Astrocyte of the hippocampus (primary cell): ENCODE data around the gene RNF150.
"Not testable (repeated sequence)": the region's sequence is repeated elsewhere in the genome, so short reads cannot be mapped to it uniquely, and the experiment has no call there.

Experiments
- DNase-seq: peaks from one replicate; pipeline ENCODE4 v3.0.0; 2011; ENCODE audit warnings: low read depth, low spot score

RNF150 gene

DNA sequence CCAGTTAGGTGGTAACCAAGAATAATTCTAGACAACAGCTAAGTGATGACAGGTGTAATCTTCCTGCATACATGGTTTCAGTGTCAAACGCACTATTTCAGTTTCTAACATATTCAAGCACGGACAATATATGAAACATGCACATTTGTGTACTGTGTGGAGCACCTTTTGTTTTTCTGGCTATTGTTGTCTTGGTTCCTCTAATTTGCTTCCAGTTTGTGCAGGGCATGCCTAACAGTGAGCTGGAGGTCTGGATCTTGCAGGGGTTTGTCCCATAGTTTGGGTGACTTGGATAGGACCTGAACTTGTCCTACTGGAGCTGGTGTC, 306.6 kb downstream of the RNF150 start:
- no peak for DNase-seq

DNA sequence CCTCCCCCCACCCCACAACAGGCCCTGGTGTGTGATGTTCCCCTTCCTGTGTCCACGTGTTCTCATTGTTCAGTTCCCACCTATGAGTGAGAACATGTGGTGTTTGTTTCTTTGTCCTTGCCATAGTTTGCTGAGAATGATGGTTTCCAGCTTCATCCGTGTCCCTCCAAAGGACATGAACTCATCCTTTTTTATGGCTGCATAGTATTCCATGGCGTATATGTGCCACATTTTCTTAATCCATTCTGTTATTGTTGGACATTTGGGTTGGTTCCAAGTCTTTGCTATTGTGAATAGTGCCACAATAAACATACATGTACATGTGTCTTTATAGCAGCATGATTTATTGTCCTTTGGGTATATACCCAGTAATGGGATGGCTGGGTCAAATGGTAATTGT, 312.7 kb downstream of the RNF150 start:
- DNase-seq = not testable (repeated sequence)

DNA sequence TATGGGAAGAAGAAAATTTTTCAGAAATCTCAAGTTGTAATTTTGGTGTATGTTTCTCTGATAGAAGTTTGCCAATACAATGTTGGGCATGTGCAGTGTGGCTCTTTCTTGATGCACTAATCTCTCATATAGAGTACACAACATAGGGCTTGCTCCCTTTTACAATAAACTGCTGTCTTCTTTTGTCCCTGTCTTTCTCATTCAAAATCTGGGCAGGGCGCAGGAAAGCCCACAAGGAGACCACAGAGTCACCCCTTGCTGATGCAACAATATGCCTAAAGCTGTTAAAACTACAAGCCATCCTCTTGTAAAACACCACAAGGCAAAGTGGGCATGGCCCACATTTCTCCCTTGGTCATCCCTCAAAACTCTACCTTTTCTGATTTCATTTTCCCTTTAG, 313.7 kb downstream of the RNF150 start:
- DNase-seq = no peak

- no peak for DNase-seq
Measured at GRCh38 chr4:140818433-140818832, 314.8 kb downstream of the RNF150 start.

DNA sequence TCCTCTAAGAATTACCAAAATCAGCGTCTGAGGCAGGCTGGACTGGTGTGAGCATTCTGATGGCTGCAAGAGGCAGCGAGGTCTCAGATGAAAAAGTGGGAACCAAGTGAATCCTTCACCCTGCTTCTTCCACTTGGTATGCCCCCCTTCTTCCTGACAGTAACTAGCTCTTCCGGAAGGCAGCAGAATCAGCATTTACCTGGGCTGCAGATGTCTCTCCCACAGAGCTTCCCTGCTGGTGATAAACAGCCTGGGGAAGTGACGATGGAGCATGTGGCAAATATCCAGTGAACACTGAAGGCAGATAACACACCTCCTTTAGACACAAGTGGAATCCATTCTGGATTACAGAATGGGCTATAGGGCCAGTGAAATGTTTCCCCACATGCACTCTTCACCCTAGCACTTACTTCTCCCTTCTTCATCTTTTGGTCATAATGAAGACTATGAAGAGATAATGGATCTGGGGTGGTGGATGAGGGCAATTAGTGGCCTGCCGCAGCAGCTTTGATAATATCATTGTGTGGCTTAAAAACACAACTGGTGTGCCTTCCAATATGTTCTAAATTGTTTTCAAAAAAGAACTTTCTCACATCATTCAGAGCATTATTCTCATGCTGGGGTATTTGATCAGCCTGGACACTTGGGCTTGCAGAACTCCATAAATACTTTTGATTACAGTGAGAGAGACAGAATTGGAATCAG, 316.3 kb downstream of the RNF150 start:
- DNase-seq = no peak

DNA sequence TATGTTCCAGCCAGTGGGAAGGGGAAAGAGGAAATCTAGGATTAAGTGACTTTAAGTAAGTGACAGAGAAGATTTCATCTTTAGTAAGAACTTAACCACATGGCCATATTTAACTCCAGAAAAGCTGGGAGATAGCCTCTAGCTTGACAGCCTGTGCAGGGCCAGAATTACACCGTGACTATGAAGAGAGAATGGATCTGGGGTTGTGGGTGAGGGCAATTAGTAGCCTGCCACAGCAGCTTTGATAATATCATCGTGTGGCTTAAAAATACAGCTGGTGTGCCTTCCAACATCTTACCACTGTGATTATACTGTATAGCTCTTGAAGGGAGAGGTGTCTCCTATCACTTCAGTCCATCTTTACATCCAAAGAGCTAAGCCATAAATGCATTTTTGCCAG, 319.5 kb downstream of the RNF150 start:
- DNase-seq = no peak

GRCh38 chr4:140812916-140813315, 320.4 kb downstream of the RNF150 start:
- no peak for DNase-seq

- no peak for DNase-seq
Measured at GRCh38 chr4:140811429-140811828, 321.8 kb downstream of the RNF150 start.

- not testable (repeated sequence) for DNase-seq
Measured at GRCh38 chr4:140810591-140811169, 322.6 kb downstream of the RNF150 start.
